Neural progenitor cell (in vitro differentiated cells): ENCODE measurements around the gene C15orf61.

Experiments
- EZH2 ChIP-seq: fragments of 200-600 bp; sonication (generic); IDR thresholded peaks from 2 replicates; pipeline ENCODE4 v1.6.1; 2017; ENCODE audit warnings: antibody characterized with exemption, mild to moderate bottlenecking, moderate library complexity
- EZH2phosphoT487 ChIP-seq: fragments of 200-600 bp; sonication (generic); IDR thresholded peaks from 2 replicates; pipeline ENCODE4 v1.6.1; 2017; ENCODE audit warnings: antibody characterized with exemption
- TF ChIP-seq, protein P1 (sequence below): fragments of 200-600 bp; sonication (generic); IDR thresholded peaks from 2 replicates; pipeline ENCODE4 v1.5.1; 2017; ENCODE audit warnings: antibody characterized with exemption, mild to moderate bottlenecking

DNA sequence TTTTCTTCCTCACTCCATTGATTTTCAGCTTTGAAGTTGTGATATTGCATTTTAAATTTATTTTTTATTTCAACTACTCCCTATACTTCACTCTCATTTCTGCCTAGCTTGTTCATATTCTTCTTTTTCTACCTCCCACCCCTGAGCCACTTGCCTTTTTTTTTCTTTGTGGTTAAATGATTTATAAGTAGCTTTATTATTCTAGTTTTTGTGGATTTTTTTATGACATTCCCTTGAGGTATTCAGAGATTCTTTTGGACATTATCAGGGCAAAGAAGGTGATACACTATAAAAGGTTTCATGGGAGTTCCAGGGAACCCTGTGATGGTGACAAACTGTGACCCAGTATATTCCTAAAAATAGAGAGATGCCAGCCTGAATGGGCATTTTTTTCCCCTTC is 3.3 kb downstream of the C15orf61 start:
- TF ChIP-seq, protein P1, sequence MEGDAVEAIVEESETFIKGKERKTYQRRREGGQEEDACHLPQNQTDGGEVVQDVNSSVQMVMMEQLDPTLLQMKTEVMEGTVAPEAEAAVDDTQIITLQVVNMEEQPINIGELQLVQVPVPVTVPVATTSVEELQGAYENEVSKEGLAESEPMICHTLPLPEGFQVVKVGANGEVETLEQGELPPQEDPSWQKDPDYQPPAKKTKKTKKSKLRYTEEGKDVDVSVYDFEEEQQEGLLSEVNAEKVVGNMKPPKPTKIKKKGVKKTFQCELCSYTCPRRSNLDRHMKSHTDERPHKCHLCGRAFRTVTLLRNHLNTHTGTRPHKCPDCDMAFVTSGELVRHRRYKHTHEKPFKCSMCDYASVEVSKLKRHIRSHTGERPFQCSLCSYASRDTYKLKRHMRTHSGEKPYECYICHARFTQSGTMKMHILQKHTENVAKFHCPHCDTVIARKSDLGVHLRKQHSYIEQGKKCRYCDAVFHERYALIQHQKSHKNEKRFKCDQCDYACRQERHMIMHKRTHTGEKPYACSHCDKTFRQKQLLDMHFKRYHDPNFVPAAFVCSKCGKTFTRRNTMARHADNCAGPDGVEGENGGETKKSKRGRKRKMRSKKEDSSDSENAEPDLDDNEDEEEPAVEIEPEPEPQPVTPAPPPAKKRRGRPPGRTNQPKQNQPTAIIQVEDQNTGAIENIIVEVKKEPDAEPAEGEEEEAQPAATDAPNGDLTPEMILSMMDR, result no peak
- TF ChIP-seq EZH2 (no peak), EZH2phosphoT487 (no peak)
